Umbilical cord (tissue), 2 donors: ENCODE measurements around the gene UBA7. TPM values are rescaled to one million over a fixed set of nuclear protein-coding genes. Genes with fewer than 3 reads are reported as not detected.
"Not testable (repeated sequence)": the region's sequence is repeated elsewhere in the genome, so short reads cannot be mapped to it uniquely, and the experiment has no call there.

Source experiments
- DNase-seq: peaks from one replicate; pipeline ENCODE4 v3.0.0-alpha.2; 2015; ENCODE audit warnings: low spot score
- total RNA-seq: library from RNA; depleted of rRNA; stranded (reverse); fragments of >200 nt; gene quantifications from one replicate; pipeline ENCODE4 v1.2.3, GENCODE V29; 2014; ENCODE audit warnings: low replicate concordance; ENCODE audit not compliant: insufficient read depth

The UBA7 gene
- total RNA-seq, 1 donor from 2014 or later, result 40.9 TPM

DNA sequence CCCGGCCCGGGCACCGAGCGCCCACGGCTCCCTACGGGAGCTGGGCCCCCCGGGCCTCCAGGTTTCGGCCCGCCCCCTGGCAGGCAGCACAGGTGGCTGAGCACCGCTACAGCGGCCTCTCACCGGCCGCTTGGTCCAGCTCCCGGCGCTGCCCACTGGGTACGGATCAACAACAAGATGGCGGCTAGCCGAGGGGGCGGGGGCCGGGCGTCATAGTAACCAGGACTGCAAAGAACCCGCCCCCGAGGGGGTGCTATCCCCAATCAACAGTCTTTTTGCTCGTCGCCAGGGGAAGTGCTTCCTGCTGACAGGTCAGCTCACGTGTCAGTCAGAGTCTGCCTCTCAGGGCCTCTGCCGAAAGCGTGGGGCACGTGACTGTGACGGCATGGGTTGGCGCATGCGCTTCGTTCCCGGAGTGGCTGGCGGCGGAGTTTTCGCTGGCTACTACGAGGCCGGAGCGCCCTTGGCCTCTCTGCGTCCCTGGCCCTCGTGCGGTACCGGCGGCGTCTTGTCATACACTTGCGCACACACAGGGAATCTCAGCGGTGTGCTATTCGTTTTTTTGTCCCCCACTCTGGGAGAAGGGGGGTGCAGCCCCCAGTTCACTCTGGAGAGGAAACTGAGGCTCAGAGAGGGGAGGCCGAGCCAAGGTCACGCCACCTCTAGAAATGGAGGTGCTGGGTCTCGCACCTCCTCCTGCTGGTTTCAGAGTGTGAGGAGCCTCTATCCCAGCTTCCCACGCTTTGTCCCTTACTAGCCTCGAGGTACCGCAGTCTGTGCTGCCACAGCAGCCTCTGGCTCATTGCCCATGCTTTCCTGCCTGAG, 27.2 kb downstream of the UBA7 start, which contains the start of gene IP6K1:
TSS of gene IP6K1 (minus strand) at position 186 of the 825 bp plus-strand sequence. CDS start 38,502 bp downstream, outside the sequence.
- peak; percentile 100 for DNase-seq

DNA sequence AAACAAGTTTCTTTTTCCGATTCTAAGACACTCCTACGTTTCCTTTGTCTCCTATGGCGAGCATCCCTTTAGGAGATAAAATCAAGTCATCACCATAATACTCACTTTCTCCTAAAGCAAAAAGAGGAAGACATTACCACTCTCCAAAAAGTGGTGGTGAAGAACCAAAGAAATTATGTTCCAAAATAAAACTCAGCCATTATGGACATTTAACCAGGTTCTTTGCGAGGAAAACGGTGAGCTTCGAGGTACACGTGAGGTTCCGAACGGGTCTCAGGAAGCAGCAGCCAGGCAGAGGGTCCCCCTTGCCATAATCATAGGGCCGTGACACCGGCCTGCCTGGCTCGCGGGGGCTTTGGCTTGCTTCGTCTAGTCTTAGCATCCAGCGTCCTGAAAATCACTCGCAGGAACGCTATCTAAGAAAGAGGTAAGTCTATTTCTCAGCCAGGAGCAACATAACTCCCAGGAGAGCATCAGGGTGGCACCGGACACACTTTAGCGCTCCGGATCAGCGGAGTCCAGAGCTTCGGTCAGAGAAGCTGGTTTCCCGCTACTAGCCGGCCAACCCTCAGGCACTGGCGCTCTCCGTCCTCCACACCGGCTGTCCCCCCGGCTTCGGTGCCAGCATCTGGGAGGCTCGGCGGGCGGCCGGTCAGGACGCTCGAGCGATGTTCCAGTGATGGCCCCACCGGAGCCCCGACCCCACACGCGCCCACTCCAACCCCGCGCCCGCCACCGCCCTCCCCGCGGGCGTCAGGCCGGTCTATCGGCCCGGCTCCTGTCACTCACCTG, 28.0 kb downstream of the UBA7 start:
- DNase-seq, result no peak

DNA sequence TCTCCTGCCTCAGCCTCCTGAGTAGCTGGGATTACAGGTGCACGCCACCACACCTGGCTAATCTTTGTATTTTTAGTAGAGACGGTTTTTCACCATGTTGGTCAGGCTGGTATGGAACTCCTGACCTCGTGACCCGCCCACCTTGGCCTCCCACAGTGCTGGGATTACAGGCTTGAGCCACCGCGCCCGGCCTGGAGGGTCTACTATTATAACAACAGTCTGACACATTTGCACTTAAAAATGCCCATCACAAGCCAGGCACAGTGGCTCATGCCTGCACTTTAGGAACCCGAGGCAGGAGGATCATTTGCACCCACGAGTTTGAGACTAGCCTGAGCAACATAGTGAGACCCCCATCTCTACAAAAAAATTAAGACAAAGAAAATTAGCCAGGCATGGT, 31.5 kb downstream of the UBA7 start:
- not testable (repeated sequence) for DNase-seq

DNA sequence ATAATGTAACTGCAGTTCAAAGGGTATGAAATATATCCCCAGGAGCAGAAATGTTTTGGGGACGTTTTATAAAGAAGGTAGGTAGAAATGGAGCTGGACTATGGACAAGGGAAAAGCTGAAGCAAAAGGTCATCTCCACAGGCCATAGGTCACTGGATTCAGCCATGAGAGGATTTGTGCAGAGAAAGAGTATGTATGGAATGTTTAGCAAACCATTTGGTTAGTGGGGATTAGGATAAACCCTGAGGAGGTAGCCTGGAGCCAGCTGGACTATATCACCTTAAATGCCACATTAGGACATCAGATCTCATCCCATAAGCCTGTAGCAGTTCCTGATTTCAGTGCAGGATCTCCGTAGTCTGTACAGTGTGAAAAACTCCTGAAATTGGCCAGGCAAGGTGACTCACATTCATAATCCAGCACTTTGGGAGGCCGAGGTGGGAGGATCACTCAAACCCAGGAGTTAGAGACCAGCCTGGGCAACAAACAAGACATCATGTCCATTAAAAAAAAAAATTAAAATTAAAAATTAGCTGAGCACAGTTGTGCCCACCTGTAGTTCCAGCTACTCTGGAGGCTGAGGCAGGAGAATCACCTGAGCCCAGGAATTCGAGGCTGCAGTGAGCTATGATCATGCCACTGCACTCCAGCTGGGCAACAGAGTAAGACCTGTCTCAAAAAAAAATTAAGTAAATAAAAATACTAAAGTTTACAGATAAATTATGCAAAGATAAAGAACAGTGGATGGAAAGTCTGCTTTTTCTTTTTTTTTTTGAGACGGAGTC, 32.1 kb downstream of the UBA7 start:
- DNase-seq, result peak; percentile 72

DNA sequence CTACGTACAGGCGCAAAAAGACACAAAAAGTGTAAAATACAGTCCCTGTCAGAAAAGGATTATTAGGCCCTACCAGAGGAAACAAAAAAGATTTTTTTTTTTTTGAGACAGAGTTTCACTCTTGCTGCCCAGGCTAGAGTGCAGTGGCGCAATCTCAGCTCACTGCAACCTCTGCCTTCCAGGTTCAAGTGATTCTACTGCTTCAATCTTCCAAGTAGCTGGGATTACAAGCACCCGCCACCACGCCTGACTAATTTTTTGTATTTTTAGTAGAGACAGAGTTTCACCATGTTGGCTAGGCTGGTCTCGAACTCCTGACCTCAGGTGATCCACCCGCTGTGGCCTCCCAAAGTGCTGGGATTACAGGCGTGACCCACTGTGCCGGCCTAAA, 32.8 kb downstream of the UBA7 start:
- DNase-seq, result not testable (repeated sequence)

GRCh38 chr3:49780080-49780974, 33.4 kb downstream of the UBA7 start:
- no peak for DNase-seq

DNA sequence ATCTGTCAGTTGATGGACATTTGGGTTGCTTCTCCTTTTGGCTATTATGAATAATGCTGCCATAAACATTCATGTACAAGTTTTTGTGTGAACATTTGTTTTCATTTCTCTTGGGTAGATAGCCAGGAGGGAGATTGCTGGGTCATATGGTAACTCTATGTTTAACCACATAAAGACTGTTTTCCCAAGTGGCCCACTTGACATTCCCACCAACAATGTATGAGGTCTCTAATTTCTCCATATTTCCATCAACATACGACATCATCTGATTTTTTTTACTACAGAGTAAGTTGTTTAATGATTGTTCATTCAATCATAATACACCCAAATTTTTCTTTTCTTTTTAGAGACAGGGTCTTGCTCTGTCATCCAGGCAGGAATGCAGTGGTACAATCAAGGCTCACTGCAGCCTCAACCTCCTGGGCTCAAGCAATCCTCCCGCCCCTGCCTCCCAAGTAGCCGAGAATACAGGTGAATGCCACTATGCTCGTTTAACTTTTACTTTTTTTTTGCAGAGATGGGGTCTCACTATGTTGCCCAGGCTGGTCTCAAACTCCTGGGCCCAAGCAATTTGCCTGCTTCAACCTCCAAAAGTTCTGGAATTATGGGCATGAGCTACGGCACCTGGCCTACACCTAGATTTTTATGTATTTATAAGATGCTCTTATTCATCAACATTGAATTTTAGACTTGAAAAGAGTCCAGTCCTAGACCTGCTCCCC, 34.2 kb downstream of the UBA7 start:
- no peak for DNase-seq

- DNase-seq, result not testable (repeated sequence)
These were observed 37.7 kb downstream of the UBA7 start for GRCh38 chr3:49776101-49776500.

DNA sequence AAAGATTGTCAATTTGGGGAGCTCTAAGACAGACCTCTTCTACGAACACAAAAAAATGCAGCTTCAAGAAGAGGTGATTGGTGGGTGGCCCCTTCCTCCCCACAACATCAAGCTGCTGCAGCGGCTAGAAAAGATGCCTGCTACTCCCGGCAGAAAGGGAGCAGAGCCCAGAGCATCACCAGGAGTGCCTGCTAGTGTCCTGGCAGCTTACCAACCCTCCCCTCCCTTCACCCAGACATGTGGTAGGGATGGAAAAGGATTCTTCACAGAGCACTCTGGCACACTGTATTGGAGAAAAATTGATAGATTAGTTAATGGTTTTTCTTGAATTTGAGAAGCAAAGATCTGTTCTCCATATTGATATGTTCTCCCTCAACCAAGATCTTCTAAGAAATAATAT, 38.2 kb downstream of the UBA7 start:
- DNase-seq, result no peak

DNA sequence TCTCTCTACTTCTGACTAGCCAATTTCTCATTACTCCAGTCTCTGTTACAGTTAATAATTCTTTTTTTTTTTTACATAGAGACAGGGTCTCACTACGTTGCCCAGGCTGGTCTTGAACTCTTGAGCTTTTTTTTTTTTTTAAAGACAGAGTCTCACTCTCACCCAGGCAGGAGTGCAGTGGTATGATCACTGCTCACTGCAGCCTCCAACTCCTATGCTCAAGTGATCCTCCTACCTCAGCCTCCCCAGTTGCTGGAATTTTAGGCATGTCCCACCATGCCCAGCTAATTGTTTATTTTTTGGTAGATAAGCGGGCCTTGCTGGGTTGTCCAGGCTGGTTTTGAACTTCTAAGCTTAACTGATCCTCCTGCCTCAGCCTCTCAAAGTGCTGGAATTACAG, 41.0 kb downstream of the UBA7 start:
- DNase-seq, result no peak

GRCh38 chr3:49771340-49771938, 42.3 kb downstream of the UBA7 start:
- no peak for DNase-seq

DNA sequence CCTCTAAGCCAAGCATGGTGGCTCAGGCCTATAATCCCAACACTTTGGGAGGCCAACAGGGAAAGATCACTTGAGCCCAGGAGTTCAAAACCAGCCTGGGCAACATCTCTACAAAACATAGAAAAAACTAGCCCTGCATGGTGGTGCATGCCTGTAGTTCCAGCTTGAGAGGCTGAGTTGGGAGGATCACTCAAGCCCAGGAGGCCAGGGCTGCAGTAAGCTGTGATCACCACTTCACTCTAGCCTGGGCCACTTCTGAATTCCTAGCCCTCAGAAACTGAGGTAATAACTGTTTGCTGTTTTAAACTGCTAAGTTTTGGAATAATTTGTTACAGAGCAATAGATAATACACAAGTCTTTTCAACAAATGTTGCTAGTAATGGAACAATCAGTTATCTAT, 43.8 kb downstream of the UBA7 start:
- no peak for DNase-seq

DNA sequence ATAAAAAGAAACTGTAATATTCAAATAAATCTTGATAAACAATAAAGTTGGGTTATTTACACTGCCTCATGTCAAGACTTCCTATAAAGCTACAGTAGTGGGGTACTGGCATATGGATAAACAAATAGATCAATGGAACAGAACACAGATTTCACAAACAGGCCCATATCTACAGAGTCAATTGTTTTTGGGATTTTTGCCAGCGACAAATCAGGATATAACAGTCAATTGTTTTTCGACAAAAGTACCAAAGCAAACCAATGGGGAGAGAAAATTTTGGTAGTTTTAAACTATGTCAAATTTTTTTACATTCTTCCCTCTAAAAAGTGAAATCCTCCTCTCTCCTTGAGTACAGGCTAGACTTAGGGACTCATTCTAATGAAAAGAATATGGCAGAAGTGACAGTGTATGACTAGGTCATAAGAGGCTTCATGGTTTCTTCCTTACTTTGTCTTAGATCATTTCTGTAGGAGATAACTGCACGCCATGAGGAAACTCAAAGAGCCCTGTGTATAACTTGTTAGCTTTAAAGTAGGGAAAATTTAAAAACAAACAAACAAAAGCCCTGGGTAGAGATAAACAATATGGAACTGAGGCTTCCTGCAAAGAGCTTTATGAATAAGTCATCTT, 44.4 kb downstream of the UBA7 start:
- no peak for DNase-seq

DNA sequence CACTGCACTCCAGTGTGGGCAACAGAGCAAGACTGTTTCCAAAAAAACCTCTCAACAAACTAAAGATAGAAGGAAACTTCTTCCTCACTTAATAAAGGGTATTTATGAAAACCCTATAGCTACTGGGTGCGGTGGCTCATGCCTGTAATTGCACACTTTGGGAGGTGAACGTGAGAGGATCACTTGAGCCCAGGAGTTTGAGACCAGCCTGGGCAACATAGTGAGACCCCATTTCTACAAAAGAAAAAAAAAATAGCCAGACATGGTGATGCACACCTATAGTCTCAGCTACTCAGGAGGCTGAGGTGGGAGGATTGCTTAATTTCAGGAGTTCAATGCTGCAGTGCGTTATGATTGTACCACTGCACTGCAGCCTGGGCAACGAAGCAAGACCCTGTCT, 49.8 kb downstream of the UBA7 start:
- DNase-seq, result no peak

- DNase-seq, result no peak
These were observed 52.1 kb downstream of the UBA7 start for GRCh38 chr3:49761661-49762060.

DNA sequence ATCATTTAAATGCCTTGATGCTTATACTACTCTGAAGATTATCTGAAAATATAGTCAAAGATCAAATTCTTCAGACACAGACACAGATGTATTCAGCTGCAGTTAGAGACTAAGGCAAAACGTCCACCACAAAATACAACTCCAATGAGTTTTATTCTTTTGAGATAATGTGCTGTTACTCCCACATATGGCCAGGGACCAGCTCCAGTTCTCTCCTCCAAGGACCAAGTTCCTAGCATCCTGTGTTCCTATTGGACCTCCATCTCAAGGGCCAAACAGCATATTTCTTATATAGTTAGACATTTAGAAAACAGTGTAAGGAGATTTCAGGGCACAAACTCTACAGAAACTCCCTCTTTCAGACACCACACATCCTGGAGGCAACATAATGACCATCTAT, 54.5 kb downstream of the UBA7 start:
- no peak for DNase-seq

DNA sequence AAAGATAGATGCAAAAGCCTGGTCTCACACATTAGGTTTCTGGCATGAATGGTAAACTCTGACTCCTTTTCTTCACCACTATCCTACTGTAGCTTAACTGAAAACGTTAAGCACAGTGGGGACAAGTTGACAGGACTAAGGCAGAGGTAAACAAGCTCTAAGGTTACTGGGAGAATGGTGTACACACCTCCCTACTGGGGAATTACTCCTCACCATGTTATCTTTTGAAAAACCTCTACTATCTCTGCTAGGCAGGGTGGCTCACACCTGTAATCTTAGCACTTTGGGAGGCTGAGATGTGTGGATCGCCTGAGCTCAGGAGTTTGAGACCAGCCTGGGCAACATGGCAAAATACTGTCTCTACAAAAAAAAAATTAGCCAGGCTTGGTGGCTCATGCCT, 56.6 kb downstream of the UBA7 start:
- no peak for DNase-seq

DNA sequence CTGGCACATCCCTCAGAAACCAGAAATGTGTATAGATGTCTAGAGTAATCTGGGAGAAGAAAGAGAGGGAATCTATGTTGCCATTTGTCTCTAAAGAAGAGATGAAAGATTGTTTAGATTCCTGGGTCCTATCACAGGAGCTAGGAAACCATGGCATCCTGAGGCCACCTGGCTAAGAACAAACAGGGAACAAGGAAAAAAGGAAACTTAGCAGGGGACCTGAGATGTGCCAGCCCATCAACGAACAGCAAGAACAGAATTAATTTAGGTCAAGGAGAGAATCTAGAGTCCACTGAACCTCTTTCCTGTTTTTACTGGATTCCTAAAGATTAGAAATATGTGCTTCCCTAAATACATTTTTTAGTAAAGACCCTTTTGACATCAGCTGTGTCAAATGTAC, 57.7 kb downstream of the UBA7 start:
- no peak for DNase-seq
